22Rv1 (cell line): ENCODE data around the gene DEF6.

ENCODE experiments used
- ZFX ChIP-seq: fragments of 450-650 bp; IDR thresholded peaks from 2 replicates; pipeline ENCODE4 v1.6.1; 2017; ENCODE audit warnings: antibody characterized with exemption, borderline replicate concordance
- TF ChIP-seq, protein P1 (sequence below): fragments of 450-650 bp; IDR thresholded peaks from 2 replicates; pipeline ENCODE4 v1.5.1; 2017; ENCODE audit warnings: mild to moderate bottlenecking

- TF ChIP-seq, protein P1, sequence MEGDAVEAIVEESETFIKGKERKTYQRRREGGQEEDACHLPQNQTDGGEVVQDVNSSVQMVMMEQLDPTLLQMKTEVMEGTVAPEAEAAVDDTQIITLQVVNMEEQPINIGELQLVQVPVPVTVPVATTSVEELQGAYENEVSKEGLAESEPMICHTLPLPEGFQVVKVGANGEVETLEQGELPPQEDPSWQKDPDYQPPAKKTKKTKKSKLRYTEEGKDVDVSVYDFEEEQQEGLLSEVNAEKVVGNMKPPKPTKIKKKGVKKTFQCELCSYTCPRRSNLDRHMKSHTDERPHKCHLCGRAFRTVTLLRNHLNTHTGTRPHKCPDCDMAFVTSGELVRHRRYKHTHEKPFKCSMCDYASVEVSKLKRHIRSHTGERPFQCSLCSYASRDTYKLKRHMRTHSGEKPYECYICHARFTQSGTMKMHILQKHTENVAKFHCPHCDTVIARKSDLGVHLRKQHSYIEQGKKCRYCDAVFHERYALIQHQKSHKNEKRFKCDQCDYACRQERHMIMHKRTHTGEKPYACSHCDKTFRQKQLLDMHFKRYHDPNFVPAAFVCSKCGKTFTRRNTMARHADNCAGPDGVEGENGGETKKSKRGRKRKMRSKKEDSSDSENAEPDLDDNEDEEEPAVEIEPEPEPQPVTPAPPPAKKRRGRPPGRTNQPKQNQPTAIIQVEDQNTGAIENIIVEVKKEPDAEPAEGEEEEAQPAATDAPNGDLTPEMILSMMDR = no peak
- no peak for TF ChIP-seq ZFX
Measured at GRCh38 chr6:35312076-35312800, 14.6 kb downstream of the DEF6 start.
